HepG2 (cell line): ENCODE measurements around the gene MGMT. TPM values are rescaled to one million over a fixed set of nuclear protein-coding genes. Genes with fewer than 3 reads are reported as not detected.

ENCODE experiments used
- ATAC-seq: fragments of 200-7000 bp; cut with Tn5 transposase; 3 replicates; pipeline ENCODE4 v1.9.1; 2020; ENCODE audit warnings: mild to moderate bottlenecking, moderate library complexity
- BruUV-seq: library from RNA; stranded (reverse); fragments of 400-500 nt; replicated peaks from 2 replicates; lab custom pipeline; 2021; lab: Mats Ljungman, UMichigan
- CTCF ChIA-PET: fragments of 300-600 bp; formaldehyde crosslinking; extraction: SDS; loops from one replicate; lab custom pipeline; 2021; ENCODE audit warnings: low total read pairs, inconsistent platforms, low intra/inter-chr PET ratio; lab: Yijun Ruan, JAX
- POLR2A ChIA-PET: fragments of 350-600 bp; sonication (Branson Sonifier 250); formaldehyde crosslinking; loops from one replicate; lab custom pipeline; 2020; ENCODE audit warnings: antibody characterized with exemption, inconsistent platforms; lab: Yijun Ruan, JAX
- DNase-seq: peaks from one replicate; pipeline ENCODE4 v3.0.0-alpha.2; 2015; ENCODE audit warnings: low spot score
- FAIRE-seq: peaks from 3 replicates; lab custom pipeline; 2011; peaks lifted over from hg19 to GRCh38; lab: Jason Lieb, UNC
- H2AFZ ChIP-seq: one replicate; pipeline ENCODE4 v1.6.1; 2011; ENCODE audit warnings: low read length, inconsistent platforms
- H3K27ac ChIP-seq: fragments of 300-600 bp; 3 replicates; pipeline ENCODE4 v1.8.0; 2011; ENCODE audit warnings: mixed run types, mild to moderate bottlenecking, mixed read lengths, low read length, inconsistent platforms; ENCODE audit not compliant: insufficient read depth; ENCODE audit errors: extremely low read length
- H3K27me3 ChIP-seq, 2 experiments: fragments of 200-600 bp in 1 of 2; 2 replicates in 1 of 2; 3 replicates in 1 of 2; pipeline versions ENCODE4 v1.6.0 to v1.8.0; 2011; ENCODE audit warnings: low read length in 2 of 2, mild to moderate bottlenecking in 2 of 2, moderate library complexity in 2 of 2, inconsistent platforms in 1 of 2; ENCODE audit not compliant: insufficient read depth in 2 of 2, control insufficient read depth in 1 of 2
- H3K36me3 ChIP-seq, 2 experiments: fragments of 200-600 bp in 1 of 2; replicated peaks in 1 of 2; 2 replicates in 1 of 2; 3 replicates in 1 of 2; pipeline versions ENCODE4 v1.5.1 to v1.8.0; 2011; ENCODE audit warnings: low read length in 2 of 2, inconsistent platforms in 1 of 2; ENCODE audit not compliant: insufficient read depth in 2 of 2, control insufficient read depth in 1 of 2
- H3K4me1 ChIP-seq: 2 replicates; pipeline ENCODE4 v1.5.1; 2012; ENCODE audit warnings: low read length, inconsistent platforms; ENCODE audit not compliant: insufficient read depth
- H3K4me2 ChIP-seq: 2 replicates; pipeline ENCODE4 v1.6.0; 2011; ENCODE audit warnings: low read depth, low read length, inconsistent platforms
- H3K4me3 ChIP-seq, 3 experiments: fragments of 200-600 bp in 1 of 3; sonication (generic), shearing (Covaris generic) in 1 of 3; replicated peaks in 1 of 3; 2 replicates each; pipeline ENCODE4 v1.5.1; 2011 to 2016; ENCODE audit warnings: low read length in 3 of 3, inconsistent platforms in 2 of 3, low read depth in 2 of 3, mild to moderate bottlenecking in 2 of 3, control low read depth in 1 of 3, mixed read lengths in 1 of 3; ENCODE audit not compliant: insufficient read depth in 1 of 3
- H3K79me2 ChIP-seq: one replicate; pipeline ENCODE4 v1.6.1; 2011; ENCODE audit warnings: low read length, inconsistent platforms; ENCODE audit not compliant: insufficient read depth
- H3K9ac ChIP-seq: 2 replicates; pipeline ENCODE4 v1.6.0; 2011; ENCODE audit warnings: mild to moderate bottlenecking, low read depth, low read length, inconsistent platforms; ENCODE audit not compliant: insufficient read depth
- H3K9me3 ChIP-seq: 2 replicates; pipeline ENCODE4 v1.5.1; 2012; ENCODE audit warnings: mild to moderate bottlenecking, low read length
- H4K20me1 ChIP-seq: 2 replicates; pipeline ENCODE4 v1.6.0; 2011; ENCODE audit warnings: inconsistent platforms, mild to moderate bottlenecking, low read length, moderate library complexity; ENCODE audit not compliant: insufficient read depth
- ELF3 ChIP-seq: IDR thresholded peaks from 2 replicates; pipeline ENCODE4 v1.6.1; 2016; ENCODE audit warnings: missing genetic modification reagents, missing compliant biosample characterization
- GTF3A ChIP-seq: sonication (generic); formaldehyde crosslinking; conservative IDR thresholded peaks from 2 replicates; pipeline ENCODE4 v1.4.0; 2020; ENCODE audit warnings: mild to moderate bottlenecking, missing genetic modification reagents
- HIVEP1 ChIP-seq: sonication (generic); formaldehyde crosslinking; IDR thresholded peaks from 2 replicates; pipeline ENCODE4 v1.4.0; 2020; ENCODE audit warnings: mild to moderate bottlenecking, missing genetic modification reagents
- KAT2B ChIP-seq: fragments of 150-350 bp; IDR thresholded peaks from 2 replicates; pipeline ENCODE4 v1.6.1; 2014; ENCODE audit warnings: low read depth, low read length, borderline replicate concordance
- KLF6 ChIP-seq: IDR thresholded peaks from 2 replicates; pipeline ENCODE4 v1.8.0; 2016; ENCODE audit warnings: missing biosample characterization, missing genetic modification reagents
- MAF1 ChIP-seq: sonication (generic); formaldehyde crosslinking; IDR thresholded peaks from 2 replicates; pipeline ENCODE4 v1.5.0; 2020; ENCODE audit warnings: missing genetic modification reagents, borderline replicate concordance
- MED13 ChIP-seq: sonication (generic); formaldehyde crosslinking; IDR thresholded peaks from 2 replicates; pipeline ENCODE4 v1.5.0; 2020; ENCODE audit warnings: missing genetic modification reagents
- MED8 ChIP-seq: sonication (generic); formaldehyde crosslinking; IDR thresholded peaks from 2 replicates; pipeline ENCODE4 v1.8.1; 2023; ENCODE audit warnings: mild to moderate bottlenecking, missing genetic modification reagents; ENCODE audit not compliant: insufficient replicate concordance
- PHF5A ChIP-seq: IDR thresholded peaks from one replicate; pipeline ENCODE4 v1.6.1; 2018; ENCODE audit warnings: low read depth, missing genetic modification reagents; ENCODE audit not compliant: unreplicated experiment
- RFXANK ChIP-seq: IDR thresholded peaks from 2 replicates; pipeline ENCODE4 v1.6.1; 2016
- RFXAP ChIP-seq: sonication (generic); formaldehyde crosslinking; IDR thresholded peaks from 2 replicates; pipeline ENCODE4 v1.4.0; 2020; ENCODE audit warnings: missing genetic modification reagents, borderline replicate concordance
- SALL2 ChIP-seq: sonication (generic); formaldehyde crosslinking; IDR thresholded peaks from 2 replicates; pipeline ENCODE4 v1.8.1; 2023; ENCODE audit warnings: mild to moderate bottlenecking, missing genetic modification reagents, inconsistent platforms
- SAP130 ChIP-seq: IDR thresholded peaks from 2 replicates; pipeline ENCODE4 v1.6.1; 2016; ENCODE audit warnings: low read depth
- U2AF1 ChIP-seq: fragments of 200-400 bp; formaldehyde crosslinking; optimal IDR thresholded peaks from 2 replicates; pipeline ENCODE3; 2017; ENCODE audit warnings: mild to moderate bottlenecking, low read depth, low read length
- WIZ ChIP-seq: sonication (generic); formaldehyde crosslinking; IDR thresholded peaks from 2 replicates; pipeline ENCODE4 v1.5.1; 2020; ENCODE audit warnings: mild to moderate bottlenecking, missing genetic modification reagents
- WGBS: methylation state at CpG from one replicate; pipeline ENCODE4 v1.1.6; 2017; ENCODE audit warnings: low lambda C conversion rate; 5-methylcytosine and 5-hydroxymethylcytosine counted together
- in situ Hi-C: cut with HindIII; loops from 2 replicates; pipeline ENCODE4 v1.10.0; 2017; ENCODE audit warnings: low pct_unique_long_range_greater_than_20kb; ENCODE audit not compliant: extremely low pct_ligation_motif_present
- intact Hi-C: fragments of 100-400 bp; cut with micrococcal nuclease; formaldehyde crosslinking; loops from one replicate; pipeline ENCODE4 v1.10.0; 2022; ENCODE audit not compliant: unreplicated experiment
- polyA plus RNA-seq, 8 experiments: library from polyadenylated mRNA; depleted of rRNA in 3 of 8; stranded (reverse) in 7 of 8; unstranded in 1 of 8; fragments of >200 nt; fragmentation: Illumina TruSeq in 4 of 8; extraction: Trizol in 4 of 8; gene quantifications; 2 replicates each; pipeline versions ENCODE4 v1.2.1 to v1.2.3, GENCODE V29; 2011 to 2016; ENCODE audit warnings: low read depth in 4 of 8, missing spikeins in 1 of 8, mixed read lengths in 1 of 8; ENCODE audit not compliant: insufficient read depth in 1 of 8
- total RNA-seq, 5 experiments: library from RNA; depleted of rRNA; stranded (reverse); fragments of >200 nt; fragmentation: Illumina TruSeq; extraction: Trizol; gene quantifications; 2 replicates each; pipeline ENCODE4 v1.2.3, GENCODE V29; 2016; ENCODE audit warnings: low read depth in 1 of 5
- TF ChIP-seq, protein P1 (sequence below): sonication (generic); formaldehyde crosslinking; IDR thresholded peaks from 2 replicates; pipeline ENCODE4 v1.4.0; 2020; ENCODE audit warnings: missing genetic modification reagents, borderline replicate concordance
- TF ChIP-seq, protein P2 (sequence below): sonication (generic); formaldehyde crosslinking; IDR thresholded peaks from 2 replicates; pipeline ENCODE4 v1.4.0; 2020; ENCODE audit warnings: missing genetic modification reagents, mild to moderate bottlenecking, borderline replicate concordance
- TF ChIP-seq, protein P3 (sequence below): sonication (generic); formaldehyde crosslinking; IDR thresholded peaks from 2 replicates; pipeline ENCODE4 v1.4.0; 2020; ENCODE audit warnings: mild to moderate bottlenecking, missing genetic modification reagents, borderline replicate concordance

The MGMT gene
- total and polyA plus RNA-seq, 2 of the 13 experiments (the other 11 are each of a cell fraction or from before 2014, with no cell fraction given) = 12.0 to 19.5 TPM

DNA sequence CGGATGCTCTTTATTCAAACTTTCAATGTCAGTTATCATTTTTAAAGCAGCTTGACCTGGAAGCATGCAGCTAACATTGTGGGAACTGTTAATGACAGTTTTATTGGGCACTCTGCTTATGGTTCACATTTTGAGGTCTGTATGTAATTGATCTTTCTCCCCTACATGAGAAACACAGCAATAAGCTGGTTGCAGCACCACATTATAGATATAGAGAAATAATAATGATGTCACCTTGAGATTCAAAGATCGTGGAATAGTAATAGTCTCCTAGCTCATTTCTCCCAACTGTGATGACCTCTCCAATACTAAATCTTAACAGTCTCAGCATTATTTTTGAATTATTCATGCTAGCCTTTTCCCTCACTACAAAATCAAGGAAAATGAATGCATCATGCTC lies 22.7 kb upstream of the MGMT start:
- Histone ChIP-seq H3K79me2 (no peaks in the 10 kb centered on the region), H3K27me3 (peaks cover 0 to 3% of the 10 kb centered on the region in 2 experiments; a peak in 1 of 5 replicates), H2AFZ (no peak overlapping the region), H3K9ac (no peak overlapping the region), H3K9me3 (no peaks in the 10 kb centered on the region), H3K4me2 (no peak overlapping the region), H4K20me1 (no peaks in the 10 kb centered on the region), H3K4me1 (peaks cover 35% of the 10 kb centered on the region), H3K36me3 (no peaks in the 10 kb centered on the region), H3K27ac (no peak overlapping the region), H3K4me3 (no peak overlapping the region)
- CTCF ChIA-PET = no interaction called here
- no peak for FAIRE-seq
- DNase-seq = no peak
- intact Hi-C loops (no loop called here), in situ Hi-C loops (no loop called here)
- POLR2A ChIA-PET = no interaction called here
- WGBS = 59% methylated on average over 2 of the region's 2 CpGs
- BruUV-seq = no TSS peak
- ATAC-seq = no peak
- TF ChIP-seq, protein P1, sequence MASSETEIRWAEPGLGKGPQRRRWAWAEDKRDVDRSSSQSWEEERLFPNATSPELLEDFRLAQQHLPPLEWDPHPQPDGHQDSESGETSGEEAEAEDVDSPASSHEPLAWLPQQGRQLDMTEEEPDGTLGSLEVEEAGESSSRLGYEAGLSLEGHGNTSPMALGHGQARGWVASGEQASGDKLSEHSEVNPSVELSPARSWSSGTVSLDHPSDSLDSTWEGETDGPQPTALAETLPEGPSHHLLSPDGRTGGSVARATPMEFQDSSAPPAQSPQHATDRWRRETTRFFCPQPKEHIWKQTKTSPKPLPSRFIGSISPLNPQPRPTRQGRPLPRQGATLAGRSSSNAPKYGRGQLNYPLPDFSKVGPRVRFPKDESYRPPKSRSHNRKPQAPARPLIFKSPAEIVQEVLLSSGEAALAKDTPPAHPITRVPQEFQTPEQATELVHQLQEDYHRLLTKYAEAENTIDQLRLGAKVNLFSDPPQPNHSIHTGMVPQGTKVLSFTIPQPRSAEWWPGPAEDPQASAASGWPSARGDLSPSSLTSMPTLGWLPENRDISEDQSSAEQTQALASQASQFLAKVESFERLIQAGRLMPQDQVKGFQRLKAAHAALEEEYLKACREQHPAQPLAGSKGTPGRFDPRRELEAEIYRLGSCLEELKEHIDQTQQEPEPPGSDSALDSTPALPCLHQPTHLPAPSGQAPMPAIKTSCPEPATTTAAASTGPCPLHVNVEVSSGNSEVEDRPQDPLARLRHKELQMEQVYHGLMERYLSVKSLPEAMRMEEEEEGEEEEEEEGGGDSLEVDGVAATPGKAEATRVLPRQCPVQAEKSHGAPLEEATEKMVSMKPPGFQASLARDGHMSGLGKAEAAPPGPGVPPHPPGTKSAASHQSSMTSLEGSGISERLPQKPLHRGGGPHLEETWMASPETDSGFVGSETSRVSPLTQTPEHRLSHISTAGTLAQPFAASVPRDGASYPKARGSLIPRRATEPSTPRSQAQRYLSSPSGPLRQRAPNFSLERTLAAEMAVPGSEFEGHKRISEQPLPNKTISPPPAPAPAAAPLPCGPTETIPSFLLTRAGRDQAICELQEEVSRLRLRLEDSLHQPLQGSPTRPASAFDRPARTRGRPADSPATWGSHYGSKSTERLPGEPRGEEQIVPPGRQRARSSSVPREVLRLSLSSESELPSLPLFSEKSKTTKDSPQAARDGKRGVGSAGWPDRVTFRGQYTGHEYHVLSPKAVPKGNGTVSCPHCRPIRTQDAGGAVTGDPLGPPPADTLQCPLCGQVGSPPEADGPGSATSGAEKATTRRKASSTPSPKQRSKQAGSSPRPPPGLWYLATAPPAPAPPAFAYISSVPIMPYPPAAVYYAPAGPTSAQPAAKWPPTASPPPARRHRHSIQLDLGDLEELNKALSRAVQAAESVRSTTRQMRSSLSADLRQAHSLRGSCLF (CRISPR knock-in tag) = no peak
- no peak for TF ChIP-seq RFXAP (CRISPR knock-in tag)
- TF ChIP-seq MED8 (CRISPR knock-in tag) = no peak
- TF ChIP-seq MED13 (CRISPR knock-in tag) = no peak
- TF ChIP-seq GTF3A (CRISPR knock-in tag) = no peak
- TF ChIP-seq PHF5A (CRISPR knock-in tag) = no peak
- TF ChIP-seq U2AF1 = no peak
- TF ChIP-seq HIVEP1 (CRISPR knock-in tag) = no peak
- TF ChIP-seq KAT2B = no peak
- no peak for TF ChIP-seq RFXANK (CRISPR knock-in tag)
- no peak for TF ChIP-seq MAF1
- TF ChIP-seq KLF6 (CRISPR knock-in tag) = no peak
- TF ChIP-seq, protein P2, sequence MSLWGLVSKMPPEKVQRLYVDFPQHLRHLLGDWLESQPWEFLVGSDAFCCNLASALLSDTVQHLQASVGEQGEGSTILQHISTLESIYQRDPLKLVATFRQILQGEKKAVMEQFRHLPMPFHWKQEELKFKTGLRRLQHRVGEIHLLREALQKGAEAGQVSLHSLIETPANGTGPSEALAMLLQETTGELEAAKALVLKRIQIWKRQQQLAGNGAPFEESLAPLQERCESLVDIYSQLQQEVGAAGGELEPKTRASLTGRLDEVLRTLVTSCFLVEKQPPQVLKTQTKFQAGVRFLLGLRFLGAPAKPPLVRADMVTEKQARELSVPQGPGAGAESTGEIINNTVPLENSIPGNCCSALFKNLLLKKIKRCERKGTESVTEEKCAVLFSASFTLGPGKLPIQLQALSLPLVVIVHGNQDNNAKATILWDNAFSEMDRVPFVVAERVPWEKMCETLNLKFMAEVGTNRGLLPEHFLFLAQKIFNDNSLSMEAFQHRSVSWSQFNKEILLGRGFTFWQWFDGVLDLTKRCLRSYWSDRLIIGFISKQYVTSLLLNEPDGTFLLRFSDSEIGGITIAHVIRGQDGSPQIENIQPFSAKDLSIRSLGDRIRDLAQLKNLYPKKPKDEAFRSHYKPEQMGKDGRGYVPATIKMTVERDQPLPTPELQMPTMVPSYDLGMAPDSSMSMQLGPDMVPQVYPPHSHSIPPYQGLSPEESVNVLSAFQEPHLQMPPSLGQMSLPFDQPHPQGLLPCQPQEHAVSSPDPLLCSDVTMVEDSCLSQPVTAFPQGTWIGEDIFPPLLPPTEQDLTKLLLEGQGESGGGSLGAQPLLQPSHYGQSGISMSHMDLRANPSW (CRISPR knock-in tag) = no peak
- TF ChIP-seq WIZ (CRISPR knock-in tag) = no peak
- TF ChIP-seq, protein P3, sequence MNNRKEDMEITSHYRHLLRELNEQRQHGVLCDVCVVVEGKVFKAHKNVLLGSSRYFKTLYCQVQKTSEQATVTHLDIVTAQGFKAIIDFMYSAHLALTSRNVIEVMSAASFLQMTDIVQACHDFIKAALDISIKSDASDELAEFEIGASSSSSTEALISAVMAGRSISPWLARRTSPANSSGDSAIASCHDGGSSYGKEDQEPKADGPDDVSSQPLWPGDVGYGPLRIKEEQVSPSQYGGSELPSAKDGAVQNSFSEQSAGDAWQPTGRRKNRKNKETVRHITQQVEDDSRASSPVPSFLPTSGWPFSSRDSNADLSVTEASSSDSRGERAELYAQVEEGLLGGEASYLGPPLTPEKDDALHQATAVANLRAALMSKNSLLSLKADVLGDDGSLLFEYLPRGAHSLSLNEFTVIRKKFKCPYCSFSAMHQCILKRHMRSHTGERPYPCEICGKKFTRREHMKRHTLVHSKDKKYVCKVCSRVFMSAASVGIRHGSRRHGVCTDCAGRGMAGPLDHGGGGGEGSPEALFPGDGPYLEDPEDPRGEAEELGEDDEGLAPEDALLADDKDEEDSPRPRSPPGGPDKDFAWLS (CRISPR knock-in tag) = no peak
- TF ChIP-seq SAP130 (CRISPR knock-in tag) = no peak
- TF ChIP-seq SALL2 (CRISPR knock-in tag) = no peak
- no peak for TF ChIP-seq ELF3
